Astrocyte (in vitro differentiated cells and primary cell): ENCODE data around the gene CHSY1. TPM values are rescaled to one million over a fixed set of nuclear protein-coding genes. Genes with fewer than 3 reads are reported as not detected.

Experiments used
- DNase-seq: peaks from one replicate; pipeline ENCODE4 v3.0.0-alpha.2; 2010; ENCODE audit warnings: low read depth
- FAIRE-seq: peaks from 2 replicates; lab custom pipeline; 2011; peaks lifted over from hg19 to GRCh38; lab: Jason Lieb, UNC
- H2AFZ ChIP-seq: 2 replicates; pipeline ENCODE4 v1.6.0; 2012; ENCODE audit warnings: low read depth, low read length, inconsistent platforms
- H3K27ac ChIP-seq: 2 replicates; pipeline ENCODE4 v1.5.1; 2011; ENCODE audit warnings: low read depth, low read length, inconsistent platforms
- H3K27me3 ChIP-seq: 2 replicates; pipeline ENCODE4 v1.6.0; 2011; ENCODE audit warnings: low read length, inconsistent platforms; ENCODE audit not compliant: insufficient read depth
- H3K36me3 ChIP-seq: 2 replicates; pipeline ENCODE4 v1.5.1; 2011; ENCODE audit warnings: low read length, inconsistent platforms; ENCODE audit not compliant: insufficient read depth
- H3K4me1 ChIP-seq: 2 replicates; pipeline ENCODE4 v1.5.1; 2011; ENCODE audit warnings: low read length, inconsistent platforms; ENCODE audit not compliant: insufficient read depth
- H3K4me2 ChIP-seq: 2 replicates; pipeline ENCODE4 v1.6.0; 2012; ENCODE audit warnings: low read length, inconsistent platforms
- H3K4me3 ChIP-seq: 2 replicates; pipeline ENCODE4 v1.5.1; 2011; ENCODE audit warnings: low read depth, mild to moderate bottlenecking, low read length, inconsistent platforms; ENCODE audit not compliant: insufficient read depth
- H3K79me2 ChIP-seq: 2 replicates; pipeline ENCODE4 v1.6.0; 2012; ENCODE audit warnings: mild to moderate bottlenecking, low read length, inconsistent platforms; ENCODE audit not compliant: insufficient read depth
- H3K9ac ChIP-seq: 2 replicates; pipeline ENCODE4 v1.6.0; 2012; ENCODE audit warnings: mild to moderate bottlenecking, low read length, inconsistent platforms
- H3K9me3 ChIP-seq: 2 replicates; pipeline ENCODE4 v1.5.1; 2012; ENCODE audit warnings: low read depth, mild to moderate bottlenecking, low read length, inconsistent platforms; ENCODE audit not compliant: insufficient read depth
- H4K20me1 ChIP-seq: 2 replicates; pipeline ENCODE4 v1.6.0; 2012; ENCODE audit warnings: low read length, inconsistent platforms; ENCODE audit not compliant: insufficient read depth
- H3K27ac Mint-ChIP-seq: one replicate; pipeline ENCODE4 v1.8.0; 2021; ENCODE audit warnings: mild to moderate bottlenecking, mixed read lengths; ENCODE audit not compliant: unreplicated experiment
- H3K27me3 Mint-ChIP-seq: one replicate; pipeline ENCODE4 v1.8.0; 2021; ENCODE audit warnings: low read depth, mixed read lengths; ENCODE audit not compliant: unreplicated experiment
- H3K36me3 Mint-ChIP-seq: one replicate; pipeline ENCODE4 v1.8.0; 2021; ENCODE audit warnings: low read depth, mixed read lengths; ENCODE audit not compliant: unreplicated experiment
- H3K4me1 Mint-ChIP-seq: one replicate; pipeline ENCODE4 v1.8.0; 2021; ENCODE audit warnings: low read depth, mixed read lengths; ENCODE audit not compliant: unreplicated experiment
- H3K4me3 Mint-ChIP-seq: one replicate; pipeline ENCODE4 v1.8.0; 2021; ENCODE audit warnings: mild to moderate bottlenecking, moderate library complexity, mixed read lengths; ENCODE audit not compliant: unreplicated experiment
- H3K9me3 Mint-ChIP-seq: one replicate; pipeline ENCODE4 v1.8.0; 2021; ENCODE audit warnings: mild to moderate bottlenecking, mixed read lengths; ENCODE audit not compliant: unreplicated experiment
- CTCF ChIP-seq: IDR thresholded peaks from 2 replicates; pipeline ENCODE4 v1.5.1; 2011; ENCODE audit warnings: low read depth, mild to moderate bottlenecking, inconsistent platforms, low read length, moderate library complexity; ENCODE audit not compliant: insufficient read depth
- EZH2 ChIP-seq: IDR thresholded peaks from 2 replicates; pipeline ENCODE4 v1.6.1; 2012; ENCODE audit warnings: mild to moderate bottlenecking, low read length, inconsistent platforms; ENCODE audit not compliant: insufficient read depth
- total RNA-seq: library from RNA; stranded (reverse); gene quantifications from 2 replicates; pipeline ENCODE4 v1.2.1, GENCODE V29; 2021

The CHSY1 gene
- total RNA-seq, 1 donor from 2014 or later, result 42.2 TPM

GRCh38 chr15:101213147-101213546, 38.7 kb downstream of the CHSY1 start:
- Histone ChIP-seq H2AFZ (no peak overlapping the region), H4K20me1 (peaks cover 87% of the 10 kb centered on the region), H3K27me3 (no peaks in the 10 kb centered on the region), H3K4me1 (peaks cover 4% of the 10 kb centered on the region), H3K9me3 (no peaks in the 10 kb centered on the region), H3K4me3 (no peak overlapping the region), H3K36me3 (peaks cover 8% of the 10 kb centered on the region), H3K4me2 (no peak overlapping the region), H3K9ac (no peak overlapping the region), H3K27ac (no peak overlapping the region), H3K79me2 (peaks cover 99% of the 10 kb centered on the region)
- no peak for TF ChIP-seq EZH2
- no peak for TF ChIP-seq CTCF
- Mint-ChIP-seq H3K36me3 (peaks cover 8% of the 10 kb centered on the region), H3K27ac (no peak overlapping the region), H3K27me3 (no peaks in the 10 kb centered on the region), H3K4me1 (peaks cover 18% of the 10 kb centered on the region), H3K4me3 (no peak overlapping the region), H3K9me3 (no peaks in the 10 kb centered on the region)
- DNase-seq (no peak), FAIRE-seq (no peak)

GRCh38 chr15:101211897-101212296, 40.0 kb downstream of the CHSY1 start:
- peaks cover 16% of the 10 kb centered on the region for H3K4me1 Mint-ChIP-seq
- no peak overlapping the region for H2AFZ ChIP-seq
- H3K9me3 Mint-ChIP-seq, result no peaks in the 10 kb centered on the region
- no peak overlapping the region for H3K4me2 ChIP-seq
- H3K36me3 ChIP-seq, result peaks cover 5% of the 10 kb centered on the region
- no peak overlapping the region for H3K4me3 ChIP-seq
- no peaks in the 10 kb centered on the region for H3K27me3 Mint-ChIP-seq
- H3K9me3 ChIP-seq, result no peaks in the 10 kb centered on the region
- no peak for TF ChIP-seq EZH2
- TF ChIP-seq CTCF, result no peak
- DNase-seq (no peak), FAIRE-seq (no peak)
- no peaks in the 10 kb centered on the region for H3K27me3 ChIP-seq
- H3K4me3 Mint-ChIP-seq, result no peak overlapping the region
- H3K79me2 ChIP-seq, result peaks cover 99% of the 10 kb centered on the region
- peaks cover 8% of the 10 kb centered on the region for H3K4me1 ChIP-seq
- H3K36me3 Mint-ChIP-seq, result peaks cover 7% of the 10 kb centered on the region
- H4K20me1 ChIP-seq, result peaks cover 82% of the 10 kb centered on the region
- H3K27ac Mint-ChIP-seq, result no peak overlapping the region
- no peak overlapping the region for H3K9ac ChIP-seq
- H3K27ac ChIP-seq, result no peak overlapping the region

GRCh38 chr15:101210466-101210865, 41.4 kb downstream of the CHSY1 start:
- Histone ChIP-seq H3K4me3 (no peak overlapping the region), H3K27me3 (no peaks in the 10 kb centered on the region), H3K4me1 (peaks cover 21% of the 10 kb centered on the region), H3K36me3 (peaks cover 5% of the 10 kb centered on the region), H3K79me2 (peaks cover 99% of the 10 kb centered on the region), H3K9me3 (no peaks in the 10 kb centered on the region), H3K27ac (no peak overlapping the region), H3K4me2 (no peak overlapping the region), H4K20me1 (peaks cover 68% of the 10 kb centered on the region), H3K9ac (no peak overlapping the region), H2AFZ (no peak overlapping the region)
- Mint-ChIP-seq H3K27ac (no peak overlapping the region), H3K27me3 (no peaks in the 10 kb centered on the region), H3K4me1 (peaks cover 19% of the 10 kb centered on the region), H3K4me3 (no peak overlapping the region), H3K9me3 (no peaks in the 10 kb centered on the region), H3K36me3 (peaks cover 6% of the 10 kb centered on the region)
- no peak for TF ChIP-seq EZH2
- no peak for TF ChIP-seq CTCF
- no peak for FAIRE-seq
- DNase-seq, result no peak
